Ascending aorta (tissue), 2 donors: Measurements from ENCODE around the gene MIAT. TPM values are rescaled to one million over a fixed set of nuclear protein-coding genes. Genes with fewer than 3 reads are reported as not detected.

Experiments
- DNase-seq, 2 donors: peaks; one replicate each; pipeline ENCODE4 v3.0.0-alpha.2; 2019; ENCODE audit warnings: low spot score in 2 of 2
- H3K27ac ChIP-seq, 2 donors: fragments of 200-600 bp; sonication (generic); one replicate each; pipeline ENCODE4 v1.5.1; 2016 to 2017; ENCODE audit warnings: mild to moderate bottlenecking in 1 of 2
- H3K27me3 ChIP-seq: fragments of 200-600 bp; sonication (generic); one replicate; pipeline ENCODE4 v1.5.1; 2017
- H3K36me3 ChIP-seq, 2 donors: fragments of 200-600 bp; sonication (generic); one replicate each; pipeline ENCODE4 v1.5.1; 2016
- H3K4me1 ChIP-seq, 2 donors: fragments of 200-600 bp; sonication (generic); one replicate each; pipeline ENCODE4 v1.5.1; 2016 to 2017; ENCODE audit warnings: mild to moderate bottlenecking in 1 of 2
- H3K4me3 ChIP-seq, 2 donors: fragments of 200-600 bp; sonication (generic); one replicate each; pipeline ENCODE4 v1.5.1; 2016 to 2017; ENCODE audit warnings: mild to moderate bottlenecking in 1 of 2
- H3K9me3 ChIP-seq, 2 donors: fragments of 200-600 bp; sonication (generic); one replicate each; pipeline ENCODE4 v1.5.1; 2016
- CTCF ChIP-seq, 3 experiments: fragments of 200-600 bp in 2 of 3; fragments of 450-650 bp in 1 of 3; sonication (generic) in 2 of 3; IDR thresholded peaks; one replicate each; pipeline ENCODE4 v1.5.1; 2016 to 2019; ENCODE audit warnings: antibody characterized with exemption in 3 of 3, mild to moderate bottlenecking in 1 of 3, moderate library complexity in 1 of 3
- intact Hi-C: fragments of 100-400 bp; cut with DNase I; formaldehyde crosslinking; loops from one replicate; pipeline ENCODE4 v1.15.1; 2023
- total RNA-seq: library from RNA; depleted of rRNA; stranded (reverse); fragments of >200 nt; gene quantifications from one replicate; pipeline ENCODE4 v1.1.0, GENCODE V29; 2016

MIAT gene
- total RNA-seq, 1 donor from 2014 or later: 0.53 TPM

GRCh38 chr22:26675687-26676268 lies 18.4 kb downstream of the MIAT start:
- H3K36me3 ChIP-seq: peaks cover 0 to 3% of the 10 kb centered on the region in 2 donors
- no peak overlapping the region for H3K27ac ChIP-seq
- no peak for TF ChIP-seq CTCF (IDR thresholded peaks at IDR 0.05)
- H3K4me1 ChIP-seq: peaks cover 19 to 26% of the 10 kb centered on the region in 2 donors
- DNase-seq: no peak
- H3K27me3 ChIP-seq: no peaks in the 10 kb centered on the region
- intact Hi-C loops: loop anchor here (5.0 kb wide), 1 partner anchor 1332 kb away; no protein-coding TSS in a partner anchor
- no peak overlapping the region for H3K4me3 ChIP-seq
- no peaks in the 10 kb centered on the region for H3K9me3 ChIP-seq

- H3K4me1 ChIP-seq: peaks cover 14 to 27% of the 10 kb centered on the region in 2 donors
- DNase-seq: no peak
- no peaks in the 10 kb centered on the region for H3K27me3 ChIP-seq
- H3K27ac ChIP-seq: no peak overlapping the region
- H3K9me3 ChIP-seq: no peaks in the 10 kb centered on the region
- intact Hi-C loops: loop anchor here (5.0 kb wide), 1 partner anchor 1330 kb away; no protein-coding TSS in a partner anchor
- H3K4me3 ChIP-seq: no peak overlapping the region
- TF ChIP-seq CTCF (IDR thresholded peaks at IDR 0.05): no peak
- H3K36me3 ChIP-seq: peaks cover 0 to 13% of the 10 kb centered on the region in 2 donors
Observed at GRCh38 chr22:26677217-26677616, 19.8 kb downstream of the MIAT start.

GRCh38 chr22:26679003-26679629 lies 21.7 kb downstream of the MIAT start:
- H3K4me3 ChIP-seq: no peak overlapping the region
- DNase-seq: peak in 1 of 2 donors; percentile 89
- H3K36me3 ChIP-seq: peaks cover 0 to 18% of the 10 kb centered on the region in 2 donors
- intact Hi-C loops: loop anchor here (2.0 to 5.0 kb wide), 2 partner anchors 1126 to 1328 kb away; no protein-coding TSS in a partner anchor
- no peaks in the 10 kb centered on the region for H3K9me3 ChIP-seq
- TF ChIP-seq CTCF (IDR thresholded peaks at IDR 0.05): peak; percentile 78 to 98 (median 95)
- peaks cover 5 to 15% of the 10 kb centered on the region in 2 donors for H3K4me1 ChIP-seq
- no peak overlapping the region for H3K27ac ChIP-seq
- H3K27me3 ChIP-seq: no peaks in the 10 kb centered on the region

- Histone ChIP-seq H3K9me3 (no peaks in the 10 kb centered on the region), H3K27me3 (no peaks in the 10 kb centered on the region), H3K4me1 (peaks cover 0 to 6% of the 10 kb centered on the region in 2 donors), H3K27ac (no peak overlapping the region), H3K4me3 (no peak overlapping the region), H3K36me3 (peaks cover 0 to 18% of the 10 kb centered on the region in 2 donors)
- no peak for TF ChIP-seq CTCF (IDR thresholded peaks at IDR 0.05)
- intact Hi-C loops: no loop called here
- DNase-seq: no peak
Observed at GRCh38 chr22:26680485-26680884, 23.1 kb downstream of the MIAT start.

GRCh38 chr22:26681395-26681821 lies 24.0 kb downstream of the MIAT start:
- no peak overlapping the region for H3K27ac ChIP-seq
- no peak overlapping the region for H3K4me3 ChIP-seq
- no peak for TF ChIP-seq CTCF (IDR thresholded peaks at IDR 0.05)
- DNase-seq: no peak
- H3K27me3 ChIP-seq: no peaks in the 10 kb centered on the region
- no peaks in the 10 kb centered on the region for H3K9me3 ChIP-seq
- intact Hi-C loops: no loop called here
- peaks cover 0 to 18% of the 10 kb centered on the region in 2 donors for H3K36me3 ChIP-seq
- H3K4me1 ChIP-seq: peaks cover 0 to 6% of the 10 kb centered on the region in 2 donors
